ENCODE data around the gene STX11. TPM values are rescaled to one million over a fixed set of nuclear protein-coding genes. Genes with fewer than 3 reads are reported as not detected.

Gene STX11
- total and polyA plus RNA-seq, 2 of the 13 experiments (the other 11 are each of a cell fraction or from before 2014, with no cell fraction given): 0.03 TPM; not detected in 1

GRCh38 chr6:144106206-144106605 is 44.1 kb upstream of the STX11 start (continued):
- TF ChIP-seq TBX2 (CRISPR knock-in tag; IDR thresholded peaks at IDR 0.05; ENCODE audit: borderline replicate concordance) (no peak), ZNF879 (CRISPR knock-in tag; IDR thresholded peaks at IDR 0.05) (no peak)

GRCh38 chr6:144110210-144110609 is 40.1 kb upstream of the STX11 start:
- Histone ChIP-seq H3K4me1 (ENCODE audit: insufficient read depth, low read length) (no peaks in the 10 kb centered on the region), H3K4me2 (ENCODE audit: low read depth, low read length) (no peak overlapping the region), H3K27ac (ENCODE audit: extremely low read length, insufficient read depth, low read length) (no peak overlapping the region), H3K9me3 (ENCODE audit: low read length) (no peaks in the 10 kb centered on the region), H3K4me3 (replicated peaks in 1 of 3; ENCODE audit: insufficient read depth in 1 of 3, low read depth in 2 of 3, low read length in 3 of 3) (no peak overlapping the region), H3K27me3 (ENCODE audit: control insufficient read depth in 1 of 2, insufficient read depth in 2 of 2, low read length in 2 of 2) (no peaks in the 10 kb centered on the region; a peak in 1 of 5 replicates), H4K20me1 (ENCODE audit: insufficient read depth, low read length) (no peaks in the 10 kb centered on the region), H2AFZ (ENCODE audit: low read length) (no peak overlapping the region), H3K9ac (ENCODE audit: insufficient read depth, low read depth, low read length) (no peak overlapping the region), H3K36me3 (replicated peaks in 1 of 2; ENCODE audit: control insufficient read depth in 1 of 2, insufficient read depth in 2 of 2, low read length in 2 of 2) (no peaks in the 10 kb centered on the region), H3K79me2 (ENCODE audit: insufficient read depth, low read length) (no peaks in the 10 kb centered on the region)
- WGBS (ENCODE audit: low lambda C conversion rate): 69% methylated on average over 5 of the region's 5 CpGs
- in situ Hi-C loops (cut with HindIII; ENCODE audit: extremely low pct_ligation_motif_present, low pct_unique_long_range_greater_than_20kb) (loop anchor here (25.0 kb wide), 1 partner anchor 1102 kb away; no protein-coding TSS in a partner anchor), intact Hi-C loops (cut with micrococcal nuclease; ENCODE audit: unreplicated experiment) (no loop called here)
- DNase-seq (ENCODE audit: low spot score) (no peak), ATAC-seq (no peak; the same call in 2 of the 3 replicates), FAIRE-seq (no peak)
- ChIA-PET POLR2A (no interaction called here), CTCF (ENCODE audit: low intra/inter-chr PET ratio, low total read pairs) (no interaction called here)
- TF ChIP-seq KMT2A (CRISPR knock-in tag; IDR thresholded peaks at IDR 0.05) (no peak), ZNF598 (CRISPR knock-in tag; IDR thresholded peaks at IDR 0.05; ENCODE audit: borderline replicate concordance) (no peak), ZNF546 (CRISPR knock-in tag; conservative IDR thresholded peaks at IDR 0.05) (no peak), JDP2 (CRISPR knock-in tag; IDR thresholded peaks at IDR 0.05; ENCODE audit: borderline replicate concordance) (no peak), ELK4 (CRISPR knock-in tag; IDR thresholded peaks at IDR 0.05; ENCODE audit: borderline replicate concordance) (no peak), ZNF331 (CRISPR knock-in tag; IDR thresholded peaks at IDR 0.05) (no peak), BATF2 (CRISPR knock-in tag; IDR thresholded peaks at IDR 0.05) (no peak), HNRNPUL1 (IDR thresholded peaks at IDR 0.05; ENCODE audit: low read depth, low read length) (no peak), PHF20 (CRISPR knock-in tag; IDR thresholded peaks at IDR 0.05) (no peak), TP53 (CRISPR knock-in tag; conservative IDR thresholded peaks at IDR 0.05) (no peak), FLYWCH1 (CRISPR knock-in tag; IDR thresholded peaks at IDR 0.05) (no peak), CREB3 (CRISPR knock-in tag; IDR thresholded peaks at IDR 0.05) (no peak), TBL1XR1 (IDR thresholded peaks at IDR 0.05; ENCODE audit: borderline replicate concordance, low read length, partially characterized antibody) (no peak), XRCC5 (optimal IDR thresholded peaks at IDR 0.05; ENCODE audit: low read length) (no peak), MED8 (CRISPR knock-in tag; IDR thresholded peaks at IDR 0.05; ENCODE audit: insufficient replicate concordance) (no peak)
- TF ChIP-seq, protein P1, sequence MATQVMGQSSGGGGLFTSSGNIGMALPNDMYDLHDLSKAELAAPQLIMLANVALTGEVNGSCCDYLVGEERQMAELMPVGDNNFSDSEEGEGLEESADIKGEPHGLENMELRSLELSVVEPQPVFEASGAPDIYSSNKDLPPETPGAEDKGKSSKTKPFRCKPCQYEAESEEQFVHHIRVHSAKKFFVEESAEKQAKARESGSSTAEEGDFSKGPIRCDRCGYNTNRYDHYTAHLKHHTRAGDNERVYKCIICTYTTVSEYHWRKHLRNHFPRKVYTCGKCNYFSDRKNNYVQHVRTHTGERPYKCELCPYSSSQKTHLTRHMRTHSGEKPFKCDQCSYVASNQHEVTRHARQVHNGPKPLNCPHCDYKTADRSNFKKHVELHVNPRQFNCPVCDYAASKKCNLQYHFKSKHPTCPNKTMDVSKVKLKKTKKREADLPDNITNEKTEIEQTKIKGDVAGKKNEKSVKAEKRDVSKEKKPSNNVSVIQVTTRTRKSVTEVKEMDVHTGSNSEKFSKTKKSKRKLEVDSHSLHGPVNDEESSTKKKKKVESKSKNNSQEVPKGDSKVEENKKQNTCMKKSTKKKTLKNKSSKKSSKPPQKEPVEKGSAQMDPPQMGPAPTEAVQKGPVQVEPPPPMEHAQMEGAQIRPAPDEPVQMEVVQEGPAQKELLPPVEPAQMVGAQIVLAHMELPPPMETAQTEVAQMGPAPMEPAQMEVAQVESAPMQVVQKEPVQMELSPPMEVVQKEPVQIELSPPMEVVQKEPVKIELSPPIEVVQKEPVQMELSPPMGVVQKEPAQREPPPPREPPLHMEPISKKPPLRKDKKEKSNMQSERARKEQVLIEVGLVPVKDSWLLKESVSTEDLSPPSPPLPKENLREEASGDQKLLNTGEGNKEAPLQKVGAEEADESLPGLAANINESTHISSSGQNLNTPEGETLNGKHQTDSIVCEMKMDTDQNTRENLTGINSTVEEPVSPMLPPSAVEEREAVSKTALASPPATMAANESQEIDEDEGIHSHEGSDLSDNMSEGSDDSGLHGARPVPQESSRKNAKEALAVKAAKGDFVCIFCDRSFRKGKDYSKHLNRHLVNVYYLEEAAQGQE (IDR thresholded peaks at IDR 0.05; ENCODE audit: borderline replicate concordance in 1 of 2, low read depth in 1 of 2, low read length in 2 of 2): no peak
- no TSS peak for BruUV-seq (replicated peaks)

Measured in HepG2 (cell line).